NCI-H2029 (cell line): ENCODE measurements around the gene CYSTM1.

ENCODE experiments used
- DNase-seq: peaks from one replicate; lab custom pipeline; 2025; lab: John Stamatoyannopoulos, UW

Gene CYSTM1

GRCh38 chr5:140238756-140239155 is 63.8 kb downstream of the CYSTM1 start:
- no peak for DNase-seq

- no peak for DNase-seq
Observed at GRCh38 chr5:140239461-140239860, 64.5 kb downstream of the CYSTM1 start.

- peak; percentile 25 for DNase-seq
Observed at GRCh38 chr5:140239939-140240700, 65.1 kb downstream of the CYSTM1 start.

GRCh38 chr5:140240987-140241706 is 66.2 kb downstream of the CYSTM1 start:
- peak; percentile 94 for DNase-seq

- DNase-seq, result no peak
Observed at GRCh38 chr5:140242099-140242498, 67.1 kb downstream of the CYSTM1 start.

- no peak for DNase-seq
Observed at GRCh38 chr5:140242890-140243585, 68.0 kb downstream of the CYSTM1 start.

- peak; percentile 97 for DNase-seq
Observed at GRCh38 chr5:140243706-140244250, 68.8 kb downstream of the CYSTM1 start.

GRCh38 chr5:140244525-140245025 is 69.6 kb downstream of the CYSTM1 start:
- DNase-seq, result peak; percentile 88

GRCh38 chr5:140245341-140245740 is 70.4 kb downstream of the CYSTM1 start:
- no peak for DNase-seq

- DNase-seq, result no peak
Observed at GRCh38 chr5:140245926-140246325, 70.9 kb downstream of the CYSTM1 start.

- DNase-seq, result no peak
Observed at GRCh38 chr5:140246378-140247122, 71.6 kb downstream of the CYSTM1 start.

GRCh38 chr5:140248414-140248813 is 73.4 kb downstream of the CYSTM1 start:
- DNase-seq, result no peak

- no peak for DNase-seq
Observed at GRCh38 chr5:140249536-140249935, 74.5 kb downstream of the CYSTM1 start.

GRCh38 chr5:140250386-140250785 is 75.4 kb downstream of the CYSTM1 start:
- DNase-seq, result no peak

GRCh38 chr5:140251527-140251973 is 76.6 kb downstream of the CYSTM1 start:
- DNase-seq, result no peak

- no peak for DNase-seq
Observed at GRCh38 chr5:140252470-140253126, 77.6 kb downstream of the CYSTM1 start.

- no peak for DNase-seq
Observed at GRCh38 chr5:140253985-140254384, 79.0 kb downstream of the CYSTM1 start.

GRCh38 chr5:140255460-140256157 is 80.6 kb downstream of the CYSTM1 start:
- DNase-seq, result no peak

- no peak for DNase-seq
Observed at GRCh38 chr5:140256726-140257125, 81.7 kb downstream of the CYSTM1 start.

GRCh38 chr5:140258016-140258415 is 83.0 kb downstream of the CYSTM1 start:
- DNase-seq, result no peak
